Erythroblast (primary cell): Measurements from ENCODE around the gene GARIN5A.
"Not testable (repeated sequence)": the region's sequence is repeated elsewhere in the genome, so short reads cannot be mapped to it uniquely, and the experiment has no call there.

ENCODE experiments used
- DNase-seq, 2 experiments: peaks; one replicate each; lab custom pipeline; 2025; lab: John Stamatoyannopoulos, UW
- GATA1 ChIP-seq: IDR thresholded peaks from 2 replicates; pipeline ENCODE4 v1.6.1; 2011; ENCODE audit warnings: low read depth, mild to moderate bottlenecking, control low read depth, low read length, moderate library complexity
- POLR2A ChIP-seq: IDR thresholded peaks from 2 replicates; pipeline ENCODE4 v1.6.1; 2011; ENCODE audit warnings: mild to moderate bottlenecking, low read length

GARIN5A gene

DNA sequence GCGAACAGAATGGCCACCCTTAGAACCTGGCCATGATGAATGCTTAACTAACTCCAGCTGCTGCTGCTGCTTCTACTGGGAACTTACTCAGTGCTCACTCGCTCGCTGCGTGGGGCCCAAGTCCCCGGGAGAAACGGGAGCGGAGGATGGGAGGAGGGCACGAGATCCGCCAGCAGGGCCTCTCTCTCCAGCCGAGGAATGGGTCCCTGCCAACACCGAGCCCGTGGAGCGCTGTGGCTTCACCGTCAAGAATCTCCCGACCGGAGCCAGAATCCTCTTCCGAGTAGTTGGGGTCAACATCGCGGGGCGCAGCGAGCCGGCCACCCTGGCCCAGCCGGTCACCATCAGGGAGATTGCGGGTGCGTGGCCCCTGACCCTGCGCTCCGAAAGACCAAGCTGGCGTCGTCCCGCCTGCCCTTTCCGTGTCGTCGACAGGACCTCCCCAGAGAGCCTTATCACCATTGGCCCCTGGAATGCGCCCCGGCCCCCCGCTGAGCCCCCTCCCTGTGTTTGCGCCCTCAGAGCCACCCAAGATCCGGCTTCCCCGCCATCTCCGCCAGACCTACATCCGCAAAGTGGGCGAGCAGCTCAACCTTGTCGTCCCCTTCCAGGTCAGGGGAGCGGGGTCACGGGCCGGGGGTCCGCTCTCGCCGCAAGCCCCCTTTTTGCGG is 18.1 kb downstream of the GARIN5A start:
- DNase-seq = no peak
- no peak for TF ChIP-seq POLR2A
- no peak for TF ChIP-seq GATA1

- DNase-seq = no peak
- TF ChIP-seq GATA1 = no peak
- TF ChIP-seq POLR2A = no peak
Observed at GRCh38 chr19:50457300-50457699, 19.3 kb downstream of the GARIN5A start.

- DNase-seq = no peak
- TF ChIP-seq GATA1 = no peak
- TF ChIP-seq POLR2A = no peak
Observed at GRCh38 chr19:50455992-50456391, 20.7 kb downstream of the GARIN5A start.

DNA sequence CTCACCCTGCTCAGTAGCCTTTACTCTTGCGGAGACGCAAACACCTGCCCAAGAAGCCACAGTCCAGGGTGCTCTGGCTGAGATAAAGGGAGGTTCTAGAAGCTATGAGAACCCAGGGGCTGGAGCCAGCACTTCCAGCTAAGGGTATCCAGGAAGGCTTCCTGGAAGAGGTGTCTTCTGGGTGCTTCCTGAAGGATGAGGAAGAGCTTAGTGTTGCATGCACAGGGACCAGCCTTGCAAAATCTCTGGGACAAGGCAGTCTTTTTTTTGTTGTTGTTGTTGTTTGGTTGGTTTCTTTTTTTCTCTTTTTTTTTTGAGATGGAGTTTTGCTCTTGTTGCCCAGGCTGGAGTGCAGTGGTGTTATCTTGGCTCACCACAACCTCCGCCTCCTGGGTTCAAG is 23.4 kb downstream of the GARIN5A start:
- no peak for DNase-seq
- TF ChIP-seq GATA1 = no peak
- no peak for TF ChIP-seq POLR2A

GRCh38 chr19:50451223-50451534 is 25.5 kb downstream of the GARIN5A start:
- no peak for DNase-seq
- TF ChIP-seq GATA1 (no peak), POLR2A (no peak)

DNA sequence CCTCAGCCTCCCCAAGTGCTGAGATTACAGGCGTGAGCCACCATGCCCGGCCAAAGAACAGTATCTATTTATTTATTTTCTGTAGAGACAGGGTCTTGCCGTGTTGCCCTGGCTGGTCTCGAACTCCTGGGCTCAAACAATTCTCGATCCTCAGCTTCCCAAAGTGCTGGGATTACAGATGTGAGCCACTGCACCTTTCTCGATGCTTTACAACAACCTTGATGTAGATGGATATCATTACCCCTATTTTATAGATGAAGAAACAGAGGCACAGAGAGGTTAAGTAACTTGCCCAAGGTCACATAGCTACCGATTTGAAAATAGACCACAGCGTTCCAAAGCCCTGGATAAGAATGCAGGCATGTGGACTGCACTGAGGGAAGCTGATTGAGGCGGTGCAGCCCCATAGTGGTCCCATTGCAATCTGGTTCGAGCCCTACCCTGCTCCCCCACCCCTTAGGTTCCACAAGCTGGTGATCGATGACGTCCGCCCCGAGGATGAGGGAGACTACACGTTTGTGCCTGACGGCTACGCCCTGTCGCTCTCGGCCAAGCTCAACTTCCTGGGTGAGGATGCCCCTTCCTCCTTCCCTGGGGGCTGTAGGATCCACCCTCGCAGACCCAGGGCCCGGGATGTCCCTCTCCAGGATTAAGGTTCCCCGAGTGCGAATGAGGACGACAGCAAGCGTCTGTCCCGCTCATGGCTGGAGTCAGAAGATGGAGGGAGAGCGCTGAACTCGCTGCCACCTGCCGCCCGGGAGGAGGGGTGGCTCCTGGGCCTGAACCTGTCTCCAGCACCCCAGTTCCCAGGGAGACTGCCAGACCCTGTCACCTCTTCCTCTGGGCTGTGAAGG is 26.1 kb downstream of the GARIN5A start:
- DNase-seq = no peak
- TF ChIP-seq GATA1 (no peak), POLR2A (no peak)

GRCh38 chr19:50449236-50449899 is 27.3 kb downstream of the GARIN5A start:
- TF ChIP-seq GATA1 = no peak
- TF ChIP-seq POLR2A = no peak
- DNase-seq = no peak

DNA sequence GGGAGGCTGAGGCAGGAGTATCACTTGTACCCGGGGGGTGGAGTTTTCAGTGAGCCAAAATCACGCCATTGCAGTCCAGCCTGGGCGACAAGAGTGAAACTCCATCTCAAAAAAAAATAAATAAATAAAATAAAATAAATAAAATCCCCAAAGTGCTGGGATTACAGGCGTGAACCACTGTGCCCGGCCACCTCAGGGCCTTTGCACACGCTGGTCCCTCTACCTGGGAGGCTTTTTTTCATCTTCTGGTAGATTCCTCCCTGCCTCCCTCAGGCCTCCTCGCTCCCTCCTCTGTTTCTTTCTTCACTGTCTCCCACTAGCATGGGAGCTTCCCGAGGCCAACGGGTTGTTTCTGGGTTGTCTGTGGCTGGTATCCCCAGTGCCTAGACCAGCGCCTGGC is 28.9 kb downstream of the GARIN5A start:
- DNase-seq = no peak
- no peak for TF ChIP-seq POLR2A
- no peak for TF ChIP-seq GATA1

DNA sequence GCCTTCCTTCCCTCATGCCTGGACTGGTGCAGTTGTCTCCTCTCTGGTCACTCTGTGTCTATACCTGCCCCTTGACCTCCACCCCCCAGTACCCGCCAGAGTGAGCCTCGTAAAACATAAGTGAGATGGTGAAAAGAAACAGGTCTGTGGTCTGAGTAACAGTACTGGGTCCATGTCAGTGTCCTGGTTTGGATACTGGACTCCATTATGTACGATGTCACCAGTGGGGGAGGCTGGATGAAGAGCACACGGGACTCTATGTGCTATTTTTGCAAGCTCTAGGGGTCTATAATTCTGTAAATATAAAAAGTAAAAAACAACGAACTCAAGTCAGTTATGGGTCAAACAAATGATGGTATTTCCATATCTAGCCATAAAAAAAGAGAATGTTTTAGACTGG is 29.6 kb downstream of the GARIN5A start:
- TF ChIP-seq POLR2A (no peak), GATA1 (no peak)
- no peak for DNase-seq

GRCh38 chr19:50444059-50444458 is 32.6 kb downstream of the GARIN5A start:
- no peak for TF ChIP-seq GATA1
- no peak for TF ChIP-seq POLR2A

DNA sequence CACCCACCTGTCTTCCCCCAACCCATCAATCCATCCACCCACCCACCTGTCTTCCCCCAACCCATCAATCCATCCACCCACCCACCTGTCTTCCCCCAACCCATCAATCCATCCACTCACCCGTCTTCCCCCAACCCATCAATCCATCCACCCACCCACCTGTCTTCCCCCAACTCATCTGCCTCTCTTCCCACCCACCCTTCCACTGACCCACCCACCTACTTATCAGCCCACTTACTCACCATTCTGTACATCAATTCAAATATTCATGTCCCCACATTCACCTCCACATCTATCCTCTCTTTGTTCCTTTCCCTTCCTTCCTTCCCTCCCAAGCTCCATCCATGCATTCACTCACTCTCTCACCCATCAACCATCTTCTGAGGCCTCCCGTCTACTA is 37.5 kb downstream of the GARIN5A start:
- DNase-seq = not testable (repeated sequence)

More at GRCh38 chr19:50444059-50444458, 32.6 kb downstream of the GARIN5A start:
- DNase-seq = no peak

DNA sequence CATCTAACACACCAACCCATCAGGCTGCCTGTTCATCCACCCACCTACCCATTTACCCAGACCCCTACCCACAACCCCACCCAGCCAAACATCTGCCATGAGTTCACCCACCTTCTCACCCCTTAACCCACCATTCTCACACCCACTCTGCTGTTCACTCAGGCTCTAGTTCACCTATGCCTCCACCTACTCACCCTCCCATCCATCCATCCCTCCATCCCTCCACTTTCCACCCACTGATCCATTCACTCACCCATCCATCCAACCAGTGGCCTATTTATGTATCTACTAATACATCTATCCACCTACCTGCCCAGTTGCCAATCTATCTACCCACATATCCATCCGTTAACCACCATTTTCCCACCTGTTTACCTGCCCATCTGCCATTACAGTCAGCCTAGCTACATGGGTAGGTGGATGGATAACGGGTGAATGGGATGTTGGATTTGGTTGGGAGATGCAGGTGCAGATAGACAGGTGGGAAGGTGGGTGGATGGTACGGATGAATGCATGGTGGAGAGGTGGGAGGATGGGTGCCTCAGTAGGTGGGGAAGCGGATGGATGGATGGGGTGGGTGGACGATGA is 38.7 kb downstream of the GARIN5A start:
- TF ChIP-seq GATA1 (no peak), POLR2A (no peak)
- no peak for DNase-seq

GRCh38 chr19:50435627-50436026 is 41.0 kb downstream of the GARIN5A start:
- no peak for DNase-seq
- TF ChIP-seq GATA1 (no peak), POLR2A (no peak)

DNA sequence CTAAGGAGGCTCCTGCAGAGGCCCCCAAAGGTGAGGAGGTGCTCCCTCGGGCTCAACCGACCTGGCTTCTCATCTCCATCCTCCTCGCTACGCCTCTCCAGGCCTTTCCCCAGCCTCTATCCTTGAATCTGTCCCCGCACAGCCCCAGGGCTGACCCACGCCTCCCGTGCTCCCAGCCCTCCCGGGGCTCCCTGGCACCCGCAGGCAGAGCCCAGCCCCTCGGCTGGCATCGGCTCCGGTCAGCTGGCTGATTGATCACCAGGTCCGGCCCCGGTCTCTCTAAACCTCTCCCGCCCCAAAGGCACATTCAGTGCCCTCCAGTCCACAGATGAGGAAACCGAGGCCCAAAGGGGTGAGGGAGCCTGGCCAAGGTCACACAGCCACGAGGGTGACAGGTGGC is 41.4 kb downstream of the GARIN5A start:
- no peak for DNase-seq
- no peak for TF ChIP-seq POLR2A
- no peak for TF ChIP-seq GATA1

DNA sequence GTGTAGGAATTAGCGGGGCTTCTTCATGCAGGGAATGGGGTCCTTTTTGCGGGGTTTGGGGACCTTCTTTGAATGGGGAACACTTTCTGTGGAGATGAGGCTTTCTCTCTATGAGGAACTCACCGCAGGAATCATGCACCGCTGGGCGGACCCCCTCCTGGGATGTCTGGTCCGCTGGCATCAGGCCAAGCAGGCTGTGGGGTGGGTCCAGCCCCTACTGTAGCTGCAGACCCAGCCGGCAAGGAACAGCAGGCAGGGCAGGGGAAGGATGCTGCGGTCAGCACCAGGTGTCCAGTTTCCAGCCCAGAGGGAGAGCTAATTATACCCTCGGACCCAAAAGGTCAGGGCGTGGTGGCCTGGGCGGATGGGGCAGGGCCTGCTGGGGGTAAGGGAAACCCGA is 42.1 kb downstream of the GARIN5A start:
- TF ChIP-seq GATA1 (no peak), POLR2A (no peak)
- DNase-seq = no peak
